H9 (cell line): ENCODE data around the gene AHNAK. TPM values are rescaled to one million over a fixed set of nuclear protein-coding genes. Genes with fewer than 3 reads are reported as not detected.
A peak's percentile ranks its signal among the peaks of the same experiment; 100 is the strongest.

Experiments used
- DNase-seq: peaks from one replicate; pipeline ENCODE4 v3.0.0-alpha.2; 2017
- H2AFZ ChIP-seq: one replicate; pipeline ENCODE4 v1.6.1; 2013; ENCODE audit warnings: mild to moderate bottlenecking, low read length, control low read depth, moderate library complexity
- H2AK5ac ChIP-seq: 2 replicates; pipeline ENCODE4 v1.6.1; 2013; ENCODE audit warnings: low read length, control low read depth, mixed read lengths; ENCODE audit not compliant: insufficient read length
- H2BK120ac ChIP-seq: one replicate; pipeline ENCODE4 v1.6.1; 2013; ENCODE audit warnings: low read depth, mild to moderate bottlenecking, low read length, control low read depth, inconsistent platforms; ENCODE audit not compliant: poor library complexity, severe bottlenecking
- H2BK12ac ChIP-seq: 2 replicates; pipeline ENCODE4 v1.6.1; 2013; ENCODE audit warnings: low read length, control low read depth, mixed read lengths, low read depth; ENCODE audit not compliant: insufficient read length
- H2BK15ac ChIP-seq: 2 replicates; pipeline ENCODE4 v1.6.1; 2013; ENCODE audit warnings: low read depth, low read length, control low read depth
- H2BK20ac ChIP-seq: one replicate; pipeline ENCODE4 v1.6.1; 2013; ENCODE audit warnings: low read depth, mild to moderate bottlenecking, low read length, control low read depth, inconsistent platforms; ENCODE audit not compliant: poor library complexity, severe bottlenecking
- H2BK5ac ChIP-seq: 2 replicates; pipeline ENCODE4 v1.6.1; 2013; ENCODE audit warnings: low read length, control low read depth, mixed read lengths; ENCODE audit not compliant: insufficient read length
- H3K14ac ChIP-seq: 2 replicates; pipeline ENCODE4 v1.6.1; 2013; ENCODE audit warnings: low read length, control low read depth; ENCODE audit not compliant: insufficient read depth
- H3K18ac ChIP-seq: 2 replicates; pipeline ENCODE4 v1.6.1; 2013; ENCODE audit warnings: low read depth, mild to moderate bottlenecking, mixed read lengths, low read length, control low read depth; ENCODE audit not compliant: insufficient read length
- H3K23ac ChIP-seq: 2 replicates; pipeline ENCODE4 v1.6.1; 2013; ENCODE audit warnings: low read length, control low read depth, mixed read lengths, low read depth; ENCODE audit not compliant: insufficient read length
- H3K23me2 ChIP-seq: 2 replicates; pipeline ENCODE4 v1.6.1; 2013; ENCODE audit warnings: low read depth, mild to moderate bottlenecking, mixed read lengths, low read length, control low read depth; ENCODE audit not compliant: insufficient read length, poor library complexity, severe bottlenecking
- H3K27ac ChIP-seq: 2 replicates; pipeline ENCODE4 v1.5.1; 2013; ENCODE audit warnings: low read length, control low read depth, mixed read lengths, low read depth; ENCODE audit not compliant: insufficient read length
- H3K27me3 ChIP-seq: 2 replicates; pipeline ENCODE4 v1.6.1; 2013; ENCODE audit warnings: low read length, control low read depth, inconsistent platforms; ENCODE audit not compliant: insufficient read depth
- H3K4ac ChIP-seq: 2 replicates; pipeline ENCODE4 v1.6.1; 2013; ENCODE audit warnings: low read depth, mild to moderate bottlenecking, control low read depth, inconsistent platforms, low read length, moderate library complexity
- H3K4me1 ChIP-seq: 2 replicates; pipeline ENCODE4 v1.6.1; 2013; ENCODE audit warnings: low read length, control low read depth, inconsistent platforms; ENCODE audit not compliant: insufficient read depth
- H3K4me2 ChIP-seq: 2 replicates; pipeline ENCODE4 v1.6.1; 2013; ENCODE audit warnings: low read length, control low read depth, mixed read lengths; ENCODE audit not compliant: insufficient read length, insufficient read depth
- H3K56ac ChIP-seq: 2 replicates; pipeline ENCODE4 v1.6.1; 2013; ENCODE audit warnings: low read depth, mild to moderate bottlenecking, mixed read lengths, low read length, control low read depth; ENCODE audit not compliant: insufficient read length
- H3K79me1 ChIP-seq: 2 replicates; pipeline ENCODE4 v1.6.1; 2013; ENCODE audit warnings: low read depth, mild to moderate bottlenecking, moderate library complexity, low read length, control low read depth, inconsistent platforms; ENCODE audit not compliant: insufficient read depth, poor library complexity, severe bottlenecking
- H3K79me2 ChIP-seq: 2 replicates; pipeline ENCODE4 v1.6.1; 2013; ENCODE audit warnings: low read length, control low read depth, inconsistent platforms; ENCODE audit not compliant: insufficient read depth
- H3K9ac ChIP-seq: 2 replicates; pipeline ENCODE4 v1.6.1; 2013; ENCODE audit warnings: low read length, control low read depth, mixed read lengths; ENCODE audit not compliant: insufficient read length; ENCODE audit errors: extremely low read depth
- H3K9me3 ChIP-seq: one replicate; pipeline ENCODE4 v1.6.1; 2013; ENCODE audit warnings: low read depth, low read length, inconsistent platforms; ENCODE audit not compliant: control insufficient read depth
- H3T11ph ChIP-seq: one replicate; pipeline ENCODE4 v1.6.1; 2013; ENCODE audit warnings: mild to moderate bottlenecking, low read length, control low read depth, inconsistent platforms
- H4K20me1 ChIP-seq: one replicate; pipeline ENCODE4 v1.6.1; 2013; ENCODE audit not compliant: control insufficient read depth, insufficient read length, insufficient read depth
- H4K5ac ChIP-seq: 2 replicates; pipeline ENCODE4 v1.6.1; 2013; ENCODE audit warnings: low read depth, mild to moderate bottlenecking, mixed read lengths, low read length, control low read depth; ENCODE audit not compliant: insufficient read length
- H4K8ac ChIP-seq: replicated peaks from 2 replicates; pipeline ENCODE4 v1.6.1; 2013; ENCODE audit warnings: low read length, control low read depth, mixed read lengths, low read depth; ENCODE audit not compliant: insufficient read length
- H4K91ac ChIP-seq: 2 replicates; pipeline ENCODE4 v1.6.1; 2013; ENCODE audit warnings: low read depth, mild to moderate bottlenecking, moderate library complexity, mixed read lengths, low read length, control low read depth; ENCODE audit not compliant: insufficient read length
- H3K27ac Mint-ChIP-seq, 3 experiments: 2 replicates in 2 of 3; 3 replicates in 1 of 3; pipeline ENCODE4 v1.8.0; 2020 to 2021; ENCODE audit warnings: mixed read lengths in 3 of 3, mild to moderate bottlenecking in 1 of 3, moderate library complexity in 1 of 3
- H3K27me3 Mint-ChIP-seq: 2 replicates; pipeline ENCODE4 v1.8.0; 2021; ENCODE audit warnings: low read depth, mild to moderate bottlenecking, moderate library complexity, mixed read lengths
- H3K36me3 Mint-ChIP-seq, 3 experiments: 2 replicates in 2 of 3; 3 replicates in 1 of 3; pipeline ENCODE4 v1.8.0; 2020 to 2021; ENCODE audit warnings: low read depth in 3 of 3, mixed read lengths in 3 of 3; ENCODE audit not compliant: insufficient read depth in 1 of 3
- H3K4me1 Mint-ChIP-seq, 2 experiments: 2 replicates each; pipeline ENCODE4 v1.8.0; 2020; ENCODE audit warnings: mixed read lengths in 2 of 2
- H3K4me3 Mint-ChIP-seq, 2 experiments: 2 replicates in 1 of 2; 3 replicates in 1 of 2; pipeline ENCODE4 v1.8.0; 2020 to 2021; ENCODE audit warnings: mild to moderate bottlenecking in 2 of 2, mixed read lengths in 2 of 2, moderate library complexity in 1 of 2
- H3K9me3 Mint-ChIP-seq, 2 experiments: 2 replicates in 1 of 2; 3 replicates in 1 of 2; pipeline ENCODE4 v1.8.0; 2020; ENCODE audit warnings: mild to moderate bottlenecking in 2 of 2, mixed read lengths in 2 of 2, moderate library complexity in 1 of 2
- CTCF ChIP-seq: fragments of 200-600 bp; sonication (generic); conservative IDR thresholded peaks from 3 replicates; pipeline ENCODE4 v1.8.0; 2021; ENCODE audit warnings: antibody characterized with exemption, mild to moderate bottlenecking
- WGBS: extraction: QIAGEN DNeasy Blood & Tissue Kit; methylation state at CpG from one replicate; pipeline ENCODE4 v1.1.7; 2013; ENCODE audit warnings: missing lambda C conversion rate, low lambda C conversion rate, mixed read lengths; ENCODE audit not compliant: insufficient read length; ENCODE audit errors: extremely low coverage; 5-methylcytosine and 5-hydroxymethylcytosine counted together
- total RNA-seq: library from RNA; stranded (reverse); gene quantifications from 2 replicates; pipeline ENCODE4 v1.2.1, GENCODE V29; 2021

Gene AHNAK
- total RNA-seq, 1 experiment from 2014 or later: 15.2 TPM

- Histone ChIP-seq H3K23ac (no peak overlapping the region), H3K23me2 (peaks cover 5% of the 10 kb centered on the region), H3K4ac (no peak overlapping the region), H2BK20ac (no peak overlapping the region), H4K20me1 (no peaks in the 10 kb centered on the region), H3K18ac (no peak overlapping the region), H2AK5ac (no peak overlapping the region), H3K4me1 (no peaks in the 10 kb centered on the region; the same call in 1 of the 2 replicates), H3K79me2 (no peaks in the 10 kb centered on the region), H2AFZ (no peak overlapping the region), H3T11ph (no peak overlapping the region), H4K5ac (no peak overlapping the region), H3K27me3 (no peaks in the 10 kb centered on the region), H3K56ac (no peak overlapping the region), H2BK120ac (no peak overlapping the region), H2BK5ac (no peak overlapping the region), H3K79me1 (no peaks in the 10 kb centered on the region), H3K9ac (no peak overlapping the region), H2BK15ac (no peak overlapping the region), H3K9me3 (no peaks in the 10 kb centered on the region), H3K14ac (no peak overlapping the region), H2BK12ac (no peak overlapping the region), H4K8ac (no peak overlapping the region), H4K91ac (no peak overlapping the region), H3K27ac (no peak overlapping the region), H3K4me2 (no peak overlapping the region)
- WGBS: no CpG with 5 or more reads among the region's 13 CpGs
- no peaks in the 10 kb centered on the region for H3K27me3 Mint-ChIP-seq
- H3K9me3 Mint-ChIP-seq: no peaks in the 10 kb centered on the region
- DNase-seq: peak; percentile 85
- H3K4me3 Mint-ChIP-seq: peak overlapping the region; percentile 35 to 66
- peaks cover 40 to 66% (median 65%) of the 10 kb centered on the region in 3 experiments for H3K36me3 Mint-ChIP-seq
- H3K27ac Mint-ChIP-seq: peak overlapping the region; percentile 72 to 92 (median 83); a peak in 6 of 7 replicates
- peaks cover 21 to 26% of the 10 kb centered on the region in 2 experiments for H3K4me1 Mint-ChIP-seq
- peak; percentile 83 for TF ChIP-seq CTCF
These were observed 46.9 kb upstream of the AHNAK start for GRCh38 chr11:62593434-62594044.
